GM10847 (cell line): ENCODE results near the gene WDR5B.

ENCODE experiments used
- POLR2A ChIP-seq: IDR thresholded peaks from 2 replicates; pipeline ENCODE4 v1.6.1; 2011; ENCODE audit not compliant: insufficient read length; ENCODE audit errors: extremely low read depth

Gene WDR5B

GRCh38 chr3:122415762-122416654 lies at the start of gene WDR5B:
WDR5B (minus strand) TSS chr3:122416062; CDS start chr3:122415528, 534 bp downstream.
- TF ChIP-seq POLR2A, result peak; percentile 71

- TF ChIP-seq POLR2A, result no peak
Measured at GRCh38 chr3:122464659-122465058, 48.8 kb upstream of the WDR5B start.

- no peak for TF ChIP-seq POLR2A
Measured at GRCh38 chr3:122462406-122462805, 46.5 kb upstream of the WDR5B start.

- no peak for TF ChIP-seq POLR2A
Measured at GRCh38 chr3:122461806-122462205, 45.9 kb upstream of the WDR5B start.

- TF ChIP-seq POLR2A, result no peak
Measured at GRCh38 chr3:122458992-122459391, 43.1 kb upstream of the WDR5B start.

GRCh38 chr3:122457706-122458105 lies 41.8 kb upstream of the WDR5B start:
- no peak for TF ChIP-seq POLR2A

- TF ChIP-seq POLR2A, result no peak
Measured at GRCh38 chr3:122456074-122456473, 40.2 kb upstream of the WDR5B start.

- TF ChIP-seq POLR2A, result no peak
Measured at GRCh38 chr3:122451371-122451770, 35.5 kb upstream of the WDR5B start.

GRCh38 chr3:122443090-122443489 lies 27.2 kb upstream of the WDR5B start:
- TF ChIP-seq POLR2A, result no peak

- TF ChIP-seq POLR2A, result no peak
Measured at GRCh38 chr3:122435950-122436349, 20.1 kb upstream of the WDR5B start.

- no peak for TF ChIP-seq POLR2A
Measured at GRCh38 chr3:122430371-122430770, 14.5 kb upstream of the WDR5B start.

- no peak for TF ChIP-seq POLR2A
Measured at GRCh38 chr3:122427857-122428471, 12.1 kb upstream of the WDR5B start.

- TF ChIP-seq POLR2A, result no peak
Measured at GRCh38 chr3:122421836-122422235, 6.0 kb upstream of the WDR5B start.

- TF ChIP-seq POLR2A, result no peak
Measured at GRCh38 chr3:122421101-122421500, 5.2 kb upstream of the WDR5B start.

- no peak for TF ChIP-seq POLR2A
Measured at GRCh38 chr3:122416966-122417365, 1.1 kb upstream of the WDR5B start.

- TF ChIP-seq POLR2A, result no peak
Measured at GRCh38 chr3:122415104-122415744, 638 bp downstream of the WDR5B start.
